Measurements from ENCODE around the gene RNU6-9. TPM values are rescaled to one million over a fixed set of nuclear protein-coding genes. Genes with fewer than 3 reads are reported as not detected.
A peak's percentile ranks its signal among the peaks of the same experiment; 100 is the strongest.

RNU6-9 gene
- total RNA-seq, 1 experiment from 2014 or later, result not detected

DNA sequence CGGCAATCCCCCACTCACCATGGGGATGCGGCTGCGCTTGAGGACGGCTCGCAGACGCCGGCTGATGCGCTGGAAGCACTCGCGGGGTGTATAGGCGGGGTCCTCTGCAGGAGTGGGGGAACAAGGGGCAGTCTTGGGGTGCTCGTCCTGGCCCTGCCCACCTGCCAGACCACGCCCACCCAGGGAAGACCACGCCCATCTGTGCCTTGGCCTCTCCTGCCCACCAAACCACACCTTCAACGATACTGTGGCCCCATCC lies 6.7 kb downstream of the RNU6-9 start:
- Histone ChIP-seq H3K9ac (ENCODE audit: low read length) (no peak overlapping the region), H3K4me3 (ENCODE audit: low read length) (no peak overlapping the region), H2AFZ (ENCODE audit: low read length) (no peak overlapping the region), H3F3A (ENCODE audit: low read length, unreplicated experiment) (no peaks in the 10 kb centered on the region), H3K4me2 (ENCODE audit: low read length) (no peak overlapping the region), H3K9me3 (ENCODE audit: low read length) (no peaks in the 10 kb centered on the region), H3K36me3 (ENCODE audit: low read depth, low read length) (no peaks in the 10 kb centered on the region), H3K79me2 (ENCODE audit: low read length) (peaks cover 14% of the 10 kb centered on the region), H3K9me2 (replicated peaks; ENCODE audit: low read length) (no peaks in the 10 kb centered on the region), H3K4me1 (ENCODE audit: insufficient read depth, low read length) (no peaks in the 10 kb centered on the region), H3K27me3 (ENCODE audit: low read length) (no peaks in the 10 kb centered on the region), H4K20me1 (ENCODE audit: low read length) (no peaks in the 10 kb centered on the region), H3K27ac (ENCODE audit: low read length) (no peak overlapping the region)
- no peak for DNase-seq
- CTCF ChIA-PET, result no interaction called here
- BruUV-seq (replicated peaks), result no TSS peak
- intact Hi-C loops (cut with micrococcal nuclease), result no loop called here
- ATAC-seq, result no peak
- POLR2A ChIA-PET (ENCODE audit: unreplicated experiment), result no interaction called here
- no peak for TF ChIP-seq EZH2 (IDR thresholded peaks at IDR 0.05; ENCODE audit: low read length, unreplicated experiment)
- TF ChIP-seq, protein P1, sequence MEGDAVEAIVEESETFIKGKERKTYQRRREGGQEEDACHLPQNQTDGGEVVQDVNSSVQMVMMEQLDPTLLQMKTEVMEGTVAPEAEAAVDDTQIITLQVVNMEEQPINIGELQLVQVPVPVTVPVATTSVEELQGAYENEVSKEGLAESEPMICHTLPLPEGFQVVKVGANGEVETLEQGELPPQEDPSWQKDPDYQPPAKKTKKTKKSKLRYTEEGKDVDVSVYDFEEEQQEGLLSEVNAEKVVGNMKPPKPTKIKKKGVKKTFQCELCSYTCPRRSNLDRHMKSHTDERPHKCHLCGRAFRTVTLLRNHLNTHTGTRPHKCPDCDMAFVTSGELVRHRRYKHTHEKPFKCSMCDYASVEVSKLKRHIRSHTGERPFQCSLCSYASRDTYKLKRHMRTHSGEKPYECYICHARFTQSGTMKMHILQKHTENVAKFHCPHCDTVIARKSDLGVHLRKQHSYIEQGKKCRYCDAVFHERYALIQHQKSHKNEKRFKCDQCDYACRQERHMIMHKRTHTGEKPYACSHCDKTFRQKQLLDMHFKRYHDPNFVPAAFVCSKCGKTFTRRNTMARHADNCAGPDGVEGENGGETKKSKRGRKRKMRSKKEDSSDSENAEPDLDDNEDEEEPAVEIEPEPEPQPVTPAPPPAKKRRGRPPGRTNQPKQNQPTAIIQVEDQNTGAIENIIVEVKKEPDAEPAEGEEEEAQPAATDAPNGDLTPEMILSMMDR (conservative IDR thresholded peaks at IDR 0.05; ENCODE audit: low read depth, low read length), result no peak
- TF ChIP-seq EZH2phosphoT487 (IDR thresholded peaks at IDR 0.05; ENCODE audit: borderline replicate concordance, low read length), result no peak

DNA sequence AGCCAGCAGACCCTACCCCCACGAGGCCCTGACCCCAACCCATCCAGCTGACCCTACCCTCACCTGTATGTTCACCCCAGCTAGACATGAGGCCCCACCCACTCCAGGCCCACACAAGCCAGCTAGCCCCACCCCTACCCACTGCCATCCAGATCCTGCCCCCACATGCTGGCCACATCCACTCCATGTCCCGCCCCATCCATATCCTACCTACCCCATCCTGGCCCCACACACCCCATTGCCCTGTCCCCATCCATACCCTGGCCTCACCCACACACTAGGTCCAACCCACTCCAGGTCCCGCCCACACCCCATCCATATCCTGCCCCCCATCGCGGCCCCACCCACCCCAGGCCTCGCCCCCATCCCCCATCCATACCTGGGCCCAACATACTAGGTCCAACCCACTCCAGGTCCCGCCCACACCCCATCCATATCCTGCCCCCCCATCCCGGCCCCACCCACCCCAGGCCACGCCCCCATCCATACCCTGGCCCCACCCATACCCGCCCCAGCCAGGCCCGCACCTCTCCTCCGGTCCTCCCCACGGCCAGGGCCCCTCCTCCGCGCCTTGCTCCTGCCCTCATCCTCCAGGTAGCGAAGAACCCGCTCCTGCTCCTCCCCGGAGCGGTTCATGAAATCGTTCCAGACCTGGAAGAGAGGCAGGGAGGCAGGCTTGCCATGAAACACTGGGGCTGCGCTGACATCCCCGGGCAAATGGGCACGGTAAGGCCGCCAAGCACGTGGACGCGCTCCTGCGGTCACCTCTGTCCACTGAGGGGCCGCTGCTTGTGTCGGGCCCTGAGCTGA lies 7.2 kb downstream of the RNU6-9 start:
- Histone ChIP-seq H4K20me1 (ENCODE audit: low read length) (no peaks in the 10 kb centered on the region), H3K4me1 (ENCODE audit: insufficient read depth, low read length) (no peaks in the 10 kb centered on the region), H2AFZ (ENCODE audit: low read length) (no peak overlapping the region), H3K4me3 (ENCODE audit: low read length) (no peak overlapping the region), H3K4me2 (ENCODE audit: low read length) (no peak overlapping the region), H3F3A (ENCODE audit: low read length, unreplicated experiment) (no peaks in the 10 kb centered on the region), H3K79me2 (ENCODE audit: low read length) (peaks cover 15% of the 10 kb centered on the region), H3K9ac (ENCODE audit: low read length) (no peak overlapping the region), H3K27ac (ENCODE audit: low read length) (no peak overlapping the region), H3K36me3 (ENCODE audit: low read depth, low read length) (no peaks in the 10 kb centered on the region), H3K9me3 (ENCODE audit: low read length) (no peaks in the 10 kb centered on the region), H3K27me3 (ENCODE audit: low read length) (no peaks in the 10 kb centered on the region), H3K9me2 (replicated peaks; ENCODE audit: low read length) (no peaks in the 10 kb centered on the region)
- no TSS peak for BruUV-seq (replicated peaks)
- POLR2A ChIA-PET (ENCODE audit: unreplicated experiment), result no interaction called here
- DNase-seq, result peak; percentile 23
- ATAC-seq, result peak; percentile 48
- intact Hi-C loops (cut with micrococcal nuclease), result no loop called here
- CTCF ChIA-PET, result no interaction called here
- TF ChIP-seq EZH2 (IDR thresholded peaks at IDR 0.05; ENCODE audit: low read length, unreplicated experiment) (no peak), EZH2phosphoT487 (IDR thresholded peaks at IDR 0.05; ENCODE audit: borderline replicate concordance, low read length) (no peak)
- TF ChIP-seq, protein P1 (conservative IDR thresholded peaks at IDR 0.05; ENCODE audit: low read depth, low read length), result no peak

DNA sequence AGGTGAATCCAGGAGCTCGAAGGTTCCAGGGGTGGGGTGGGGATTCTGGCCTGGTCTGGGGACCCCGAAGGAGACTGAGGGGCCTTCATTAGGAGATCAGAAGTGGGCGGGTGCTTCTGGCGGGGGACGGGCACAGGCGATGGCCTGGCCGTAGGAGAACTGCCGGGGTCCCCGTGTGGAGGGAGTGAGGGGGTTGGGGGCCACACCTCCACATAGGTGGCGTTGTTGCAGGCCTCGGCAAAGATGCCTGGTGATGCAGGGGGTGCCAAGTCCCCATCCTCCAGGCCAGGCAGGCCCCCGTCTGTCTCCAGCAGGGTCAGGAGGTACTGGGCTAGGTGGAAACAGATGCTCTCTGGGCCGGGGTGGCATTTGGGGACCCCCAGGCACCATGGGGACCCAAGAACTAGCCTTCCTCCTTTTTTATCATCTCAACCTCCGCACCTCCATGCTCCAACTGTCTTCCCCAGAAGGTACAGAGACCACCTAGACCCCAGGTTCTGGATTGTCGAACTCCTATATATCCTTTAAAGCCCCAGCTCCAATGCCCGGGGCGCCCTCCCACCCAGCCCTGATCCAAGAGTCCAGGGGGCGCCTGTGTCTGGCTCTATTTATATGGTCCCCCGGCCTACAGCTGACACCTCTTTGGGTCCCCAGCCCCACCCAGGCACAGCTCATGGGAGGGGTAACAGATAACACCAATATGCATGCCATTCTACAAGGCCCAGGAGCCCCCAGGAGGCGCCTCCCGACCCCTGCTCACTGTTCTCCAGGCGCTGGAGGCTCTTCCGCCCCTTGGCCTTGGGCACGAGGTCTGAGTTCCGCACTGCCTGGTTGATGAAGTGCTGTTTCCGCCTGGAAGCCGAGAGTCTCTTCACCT lies 8.2 kb downstream of the RNU6-9 start:
- Histone ChIP-seq H3K79me2 (ENCODE audit: low read length) (peaks cover 20% of the 10 kb centered on the region), H3K27ac (ENCODE audit: low read length) (no peak overlapping the region), H3K4me3 (ENCODE audit: low read length) (no peak overlapping the region), H4K20me1 (ENCODE audit: low read length) (no peaks in the 10 kb centered on the region), H3K4me1 (ENCODE audit: insufficient read depth, low read length) (no peaks in the 10 kb centered on the region), H3K9ac (ENCODE audit: low read length) (no peak overlapping the region), H3K9me3 (ENCODE audit: low read length) (no peaks in the 10 kb centered on the region), H3K4me2 (ENCODE audit: low read length) (no peak overlapping the region), H2AFZ (ENCODE audit: low read length) (no peak overlapping the region), H3K9me2 (replicated peaks; ENCODE audit: low read length) (no peaks in the 10 kb centered on the region), H3K36me3 (ENCODE audit: low read depth, low read length) (no peaks in the 10 kb centered on the region), H3K27me3 (ENCODE audit: low read length) (no peaks in the 10 kb centered on the region), H3F3A (ENCODE audit: low read length, unreplicated experiment) (no peaks in the 10 kb centered on the region)
- BruUV-seq (replicated peaks), result no TSS peak
- ATAC-seq, result no peak
- TF ChIP-seq EZH2phosphoT487 (IDR thresholded peaks at IDR 0.05; ENCODE audit: borderline replicate concordance, low read length), result no peak
- POLR2A ChIA-PET (ENCODE audit: unreplicated experiment), result no interaction called here
- intact Hi-C loops (cut with micrococcal nuclease), result no loop called here
- DNase-seq, result no peak
- CTCF ChIA-PET, result no interaction called here
